Heart left ventricle (tissue), 16 donors: ENCODE data around the gene XCL1. TPM values are rescaled to one million over a fixed set of nuclear protein-coding genes. Genes with fewer than 3 reads are reported as not detected.

Experiments used
- ATAC-seq, 4 donors: fragments of 200-7000 bp; cut with Tn5 transposase; one replicate each; pipeline ENCODE4 v1.9.1; 2020 to 2022; ENCODE audit warnings: moderate library complexity in 4 of 4, mild to moderate bottlenecking in 3 of 4, moderate number of reproducible peaks in 1 of 4
- DNase-seq, 5 donors: peaks; one replicate each; pipeline ENCODE4 v3.0.0-alpha.2; 2020
- H3K27ac ChIP-seq, 12 donors: fragments of 200-600 bp; sonication (generic) in 4 of 12; one replicate each; pipeline versions ENCODE4 v1.5.0 to v1.8.0; 2016 to 2022; ENCODE audit warnings: mild to moderate bottlenecking in 2 of 12
- H3K27me3 ChIP-seq, 9 donors: fragments of 200-600 bp; sonication (generic) in 2 of 9; one replicate each; pipeline versions ENCODE4 v1.5.1 to v1.8.0; 2016 to 2022; ENCODE audit warnings: mild to moderate bottlenecking in 3 of 9
- H3K36me3 ChIP-seq, 9 donors: fragments of 200-600 bp; sonication (generic) in 2 of 9; one replicate each; pipeline versions ENCODE4 v1.5.0 to v1.8.0; 2018 to 2022; ENCODE audit warnings: mild to moderate bottlenecking in 2 of 9
- H3K4me1 ChIP-seq, 12 donors: fragments of 200-600 bp; sonication (generic) in 4 of 12; one replicate each; pipeline versions ENCODE4 v1.5.0 to v1.8.0; 2016 to 2022; ENCODE audit warnings: mild to moderate bottlenecking in 3 of 12
- H3K4me3 ChIP-seq, 12 donors: fragments of 200-600 bp; sonication (generic) in 4 of 12; one replicate each; pipeline versions ENCODE4 v1.5.0 to v1.8.0; 2017 to 2022; ENCODE audit warnings: mild to moderate bottlenecking in 9 of 12, moderate library complexity in 4 of 12
- H3K9me3 ChIP-seq, 12 donors: fragments of 200-600 bp; sonication (generic) in 4 of 12; one replicate each; pipeline versions ENCODE4 v1.5.0 to v1.8.0; 2016 to 2022; ENCODE audit warnings: mild to moderate bottlenecking in 1 of 12
- CTCF ChIP-seq, 12 donors: fragments of 200-600 bp; sonication (generic) in 4 of 12; IDR thresholded peaks; one replicate each; pipeline versions ENCODE4 v1.5.0 to v1.8.0; 2018 to 2022; ENCODE audit warnings: antibody characterized with exemption in 12 of 12, mild to moderate bottlenecking in 5 of 12
- POLR2A ChIP-seq, 2 donors: fragments of 450-650 bp; IDR thresholded peaks; one replicate each; pipeline ENCODE4 v1.6.1; 2017; ENCODE audit warnings: antibody characterized with exemption in 2 of 2, mild to moderate bottlenecking in 2 of 2, moderate library complexity in 2 of 2
- WGBS, 4 donors: extraction: QIAGEN DNeasy Blood & Tissue Kit in 2 of 4; methylation state at CpG; one replicate each; pipeline versions ENCODE4 v1.1.5 to v1.1.7; 2013 to 2018; 5-methylcytosine and 5-hydroxymethylcytosine counted together
- intact Hi-C, 10 donors: fragments of 100-400 bp; cut with DNase I; formaldehyde crosslinking; loops; one replicate each; pipeline versions ENCODE4 v1.11.1 to v1.14.2; 2022
- polyA plus RNA-seq, 2 donors: library from polyadenylated mRNA; stranded (reverse); fragments of 200-250 nt; gene quantifications; one replicate each; pipeline ENCODE4 v1.2.3, GENCODE V29; 2013
- total RNA-seq, 9 donors: library from RNA; depleted of rRNA in 2 of 9; stranded (reverse); fragments of >200 nt in 2 of 9; fragmentation: NEBNext Ultra II Directional in 3 of 9; extraction: Animal tissue kit (Norgen Biotek cat#: 25700) in 3 of 9; gene quantifications; one replicate each; pipeline versions ENCODE4 v1.1.0 to v1.2.4, GENCODE V29; 2016 to 2023
- donor health status: ischemic (EF 13 %, LVEDD 7.1; RV severe dilation, severe dysfunction).
- donor health status: healthy with polysubstance abuse.
- donor health status: DM: no; HTN: yes; CAD: no.
- donor health status: DM: no; HTN: no; CAD: no.
- donor health status: ischemic (EF 25% LVEDD 6.9; RV normal size, moderate dysfunction).
- donor health status: ischemic (EF 25% LVEDD 5.7; RV mildly dilated, moderate dysfunction).
- donor health status: healthy.
- donor health status: DM: yes; HTN: yes; CAD: no.
- donor health status: ischemic (EF 35%, LVEDD 5.7; RV mildly dilated, moderate dysfunction).
- donor health status: nonischemic (EF 11% LVEDD 7.7; RV severe dilation, severe dysfunction).
- donor health status: DM: yes; HTN: yes; CAD: no.
- donor health status: PGD.
- donor health status: ischemic (EF 29% LVEDD 5.4; RV normal size, mild dysfunction).
- donor health status: nonischemic (EF 23%, LVEDD 6.1; RV moderate dilation, normal function).

The XCL1 gene
- total and polyA plus RNA-seq, 11 donors, result 0.14 to 2.3 (median 0.91) TPM; not detected in 5

GRCh38 chr1:168598125-168598524, 21.7 kb downstream of the XCL1 start:
- no peaks in the 10 kb centered on the region for H3K36me3 ChIP-seq
- no peaks in the 10 kb centered on the region for H3K27me3 ChIP-seq
- ATAC-seq, result no peak
- peaks cover 0 to 14% (median 0%) of the 10 kb centered on the region in 12 donors for H3K9me3 ChIP-seq
- TF ChIP-seq POLR2A (IDR thresholded peaks at IDR 0.05) (no peak), CTCF (IDR thresholded peaks at IDR 0.05) (no peak)
- WGBS, 4 donors, result 78 to 89% (median 85%) methylated on average over 3 of the region's 3 CpGs
- intact Hi-C loops, result no loop called here
- peaks cover 0 to 7% (median 0%) of the 10 kb centered on the region in 12 donors for H3K4me1 ChIP-seq
- no peak overlapping the region for H3K27ac ChIP-seq
- DNase-seq, result no peak
- H3K4me3 ChIP-seq, result no peak overlapping the region

- Histone ChIP-seq H3K4me3 (no peak overlapping the region), H3K27me3 (no peaks in the 10 kb centered on the region), H3K9me3 (peaks cover 0 to 14% (median 0%) of the 10 kb centered on the region in 12 donors), H3K27ac (no peak overlapping the region), H3K36me3 (no peaks in the 10 kb centered on the region), H3K4me1 (peaks cover 0 to 9% (median 0%) of the 10 kb centered on the region in 12 donors)
- ATAC-seq, result no peak
- DNase-seq, result no peak
- 97 to 99% (median 98%) methylated on average over 1 of the region's 1 CpG for WGBS, 4 donors
- intact Hi-C loops, result no loop called here
- no peak for TF ChIP-seq CTCF (IDR thresholded peaks at IDR 0.05)
- TF ChIP-seq POLR2A (IDR thresholded peaks at IDR 0.05), result no peak
Measured at GRCh38 chr1:168598892-168599291, 22.5 kb downstream of the XCL1 start.

GRCh38 chr1:168599641-168600040, 23.2 kb downstream of the XCL1 start:
- no peak overlapping the region for H3K4me3 ChIP-seq
- peak in 2 of 4 donors; percentile 49 to 56 for ATAC-seq
- no peaks in the 10 kb centered on the region for H3K27me3 ChIP-seq
- DNase-seq, result no peak
- no peaks in the 10 kb centered on the region for H3K36me3 ChIP-seq
- 27 to 43% (median 33%) methylated on average over 2 of the region's 2 CpGs for WGBS, 4 donors
- H3K9me3 ChIP-seq, result peaks cover 0 to 14% (median 0%) of the 10 kb centered on the region in 12 donors
- intact Hi-C loops, result loop anchor here (5.0 to 10.0 kb wide), 6 partner anchors 255 to 948 kb away; partner anchors contain the start of gene ATP1B1 (in 1 of the 10)
- H3K4me1 ChIP-seq, result peaks cover 0 to 9% (median 0%) of the 10 kb centered on the region in 12 donors
- H3K27ac ChIP-seq, result no peak overlapping the region
- no peak for TF ChIP-seq POLR2A (IDR thresholded peaks at IDR 0.05)
- no peak for TF ChIP-seq CTCF (IDR thresholded peaks at IDR 0.05)

- intact Hi-C loops, result loop anchor here (5.0 to 10.0 kb wide), 6 partner anchors 256 to 946 kb away; partner anchors contain the start of gene ATP1B1 (in 1 of the 10)
- no peak overlapping the region for H3K27ac ChIP-seq
- H3K9me3 ChIP-seq, result peaks cover 0 to 12% (median 0%) of the 10 kb centered on the region in 12 donors
- DNase-seq (no peak), ATAC-seq (no peak)
- no peaks in the 10 kb centered on the region for H3K36me3 ChIP-seq
- H3K4me3 ChIP-seq, result no peak overlapping the region
- H3K27me3 ChIP-seq, result no peaks in the 10 kb centered on the region
- H3K4me1 ChIP-seq, result peaks cover 0 to 9% (median 0%) of the 10 kb centered on the region in 12 donors
- WGBS, 4 donors, result 64 to 78% (median 67%) methylated on average over 4 of the region's 4 CpGs
- TF ChIP-seq POLR2A (IDR thresholded peaks at IDR 0.05) (no peak), CTCF (IDR thresholded peaks at IDR 0.05) (no peak)
Measured at GRCh38 chr1:168601051-168601450, 24.6 kb downstream of the XCL1 start.
